RPMI8226 (cell line): ENCODE results near the gene ZNF714.
"Not testable (repeated sequence)": the region's sequence is repeated elsewhere in the genome, so short reads cannot be mapped to it uniquely, and the experiment has no call there.

Experiments
- DNase-seq: peaks from one replicate; pipeline ENCODE4 v3.0.0-alpha.2; 2015

ZNF714 gene

DNA sequence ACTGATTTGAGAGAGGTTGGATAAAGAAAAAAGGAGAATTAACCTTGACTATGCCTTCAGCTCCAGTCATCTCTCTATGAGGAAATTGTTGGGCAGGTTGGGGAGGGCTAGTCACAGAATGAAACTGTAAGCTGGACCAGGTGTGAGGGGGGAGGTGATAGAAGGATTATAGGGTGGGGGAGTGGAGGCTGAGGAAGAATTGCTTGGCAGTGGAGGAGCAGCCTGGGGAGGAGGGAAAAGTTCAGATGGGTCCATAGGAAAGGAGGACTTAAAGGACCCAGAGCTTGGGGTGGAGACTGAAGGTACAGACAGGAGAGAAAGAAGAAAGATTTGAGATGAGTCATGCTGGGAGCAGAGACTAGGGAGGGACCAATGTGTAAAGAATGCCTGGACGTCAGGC is 51.6 kb downstream of the ZNF714 start:
- no peak for DNase-seq

DNA sequence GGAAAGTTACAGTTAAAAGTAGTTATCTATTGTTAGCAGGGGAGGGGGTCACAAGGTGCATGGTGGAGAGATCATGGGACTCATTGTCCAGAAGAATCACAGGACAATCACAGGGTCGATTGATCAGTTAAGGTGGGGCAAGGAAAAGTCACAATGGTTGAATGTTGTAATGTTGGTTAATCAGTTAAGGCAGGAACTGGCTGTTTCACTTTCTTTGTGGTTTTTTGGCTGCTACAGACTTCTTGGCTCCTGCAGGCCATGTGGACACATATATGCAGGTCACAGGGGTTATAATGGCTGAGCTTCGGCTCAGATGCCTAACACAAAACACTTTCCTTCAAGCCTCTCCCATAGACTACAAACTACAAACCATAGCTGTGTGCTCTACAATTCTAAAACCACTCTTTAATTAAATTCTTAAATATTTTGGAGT is 52.9 kb downstream of the ZNF714 start:
- DNase-seq, result no peak

DNA sequence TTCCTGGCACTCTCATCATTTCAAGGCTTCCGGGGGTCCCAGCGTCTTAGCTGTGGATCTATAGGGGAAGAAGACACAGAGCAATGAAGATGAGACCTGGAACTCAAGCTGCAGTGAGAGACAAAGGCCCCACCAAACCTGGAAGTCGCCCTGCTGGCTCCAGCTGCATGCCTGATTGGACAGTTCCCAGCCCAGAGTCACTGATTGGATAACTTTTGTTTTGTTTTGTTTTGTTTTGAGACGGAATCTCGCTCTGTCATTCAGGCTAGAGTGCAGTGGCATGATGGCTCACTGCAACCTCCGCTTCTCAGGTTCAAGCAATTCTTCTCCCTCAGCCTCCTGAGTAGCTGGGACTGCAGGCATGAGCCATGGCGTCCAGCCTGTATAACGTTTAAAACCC is 53.4 kb downstream of the ZNF714 start:
- no peak for DNase-seq

DNA sequence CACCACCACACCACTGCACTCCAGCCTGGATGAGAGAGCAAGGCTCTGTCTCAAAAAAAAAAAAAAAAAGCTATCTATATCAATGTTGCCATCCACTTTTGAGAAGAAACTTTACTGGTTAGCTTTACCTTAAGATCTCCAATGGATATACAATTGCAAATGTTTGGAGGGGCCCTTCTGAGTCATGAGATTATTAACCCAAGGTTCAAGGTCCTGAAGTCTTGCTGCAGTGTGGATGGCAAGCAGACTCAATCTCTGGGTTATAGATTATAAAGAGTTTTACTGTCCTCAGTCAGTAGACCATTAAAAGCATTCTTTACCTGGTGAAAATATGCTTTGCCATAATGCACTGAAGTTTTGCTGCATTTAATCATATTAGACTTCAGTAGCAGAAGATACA is 56.1 kb downstream of the ZNF714 start:
- DNase-seq, result no peak

DNA sequence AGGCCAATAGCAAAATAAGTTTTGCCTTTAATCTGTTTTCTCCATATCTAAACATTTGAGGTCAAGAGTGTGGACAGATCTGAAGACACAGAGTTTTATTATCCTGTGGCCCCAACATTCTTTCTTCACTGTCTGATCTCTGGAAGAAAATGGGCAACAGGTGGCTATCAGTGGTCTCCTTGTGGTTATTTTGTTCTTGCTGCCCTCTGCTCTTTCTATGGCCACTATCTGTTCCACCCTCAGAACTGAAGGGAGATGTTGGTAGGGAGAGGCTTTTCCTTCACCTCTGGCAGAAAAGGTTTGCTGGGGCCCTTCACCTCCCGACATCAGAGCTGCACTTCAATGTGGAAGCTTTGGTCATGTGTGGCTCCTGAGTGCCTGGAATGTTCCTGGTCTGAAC is 59.0 kb downstream of the ZNF714 start:
- not testable (repeated sequence) for DNase-seq

DNA sequence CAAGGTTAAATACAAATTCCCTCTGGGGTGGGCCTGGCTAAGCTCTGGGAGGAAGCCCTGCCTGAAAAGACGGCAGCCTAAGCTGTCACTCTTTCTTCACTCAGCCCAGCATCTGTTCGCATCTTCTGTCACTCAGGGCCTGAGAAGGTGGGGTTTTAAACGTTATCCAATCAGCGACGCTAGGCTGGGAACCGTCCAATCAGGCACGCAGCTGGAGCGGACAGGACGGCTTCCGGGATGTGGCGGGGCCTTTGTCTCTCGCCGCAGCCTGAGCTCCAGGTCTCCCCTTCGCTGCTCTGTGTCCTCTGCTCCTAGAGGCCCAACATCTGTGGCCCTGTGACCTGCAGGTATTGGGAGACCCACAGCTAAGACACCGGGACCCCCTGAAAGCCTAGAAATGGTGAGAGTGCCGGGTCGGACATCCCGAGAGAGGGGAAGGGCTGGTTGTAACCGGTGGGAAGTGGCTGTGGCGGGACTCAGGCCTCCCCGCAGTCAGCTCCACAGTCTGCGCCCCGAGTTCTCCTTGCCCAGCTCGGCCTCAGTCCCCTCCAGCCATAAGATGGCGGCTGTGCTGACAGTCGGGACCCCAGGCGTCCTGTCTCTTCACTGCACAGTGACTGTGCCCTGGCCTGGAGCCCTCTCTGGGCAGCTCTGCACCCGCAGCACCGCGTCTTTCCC is 59.9 kb downstream of the ZNF714 start, which contains the start of gene ZNF431:
ZNF431 (plus strand) TSS at position 254 of the 678 bp plus-strand sequence; CDS start at position 398, 144 bp downstream.
- DNase-seq, result peak; percentile 94

DNA sequence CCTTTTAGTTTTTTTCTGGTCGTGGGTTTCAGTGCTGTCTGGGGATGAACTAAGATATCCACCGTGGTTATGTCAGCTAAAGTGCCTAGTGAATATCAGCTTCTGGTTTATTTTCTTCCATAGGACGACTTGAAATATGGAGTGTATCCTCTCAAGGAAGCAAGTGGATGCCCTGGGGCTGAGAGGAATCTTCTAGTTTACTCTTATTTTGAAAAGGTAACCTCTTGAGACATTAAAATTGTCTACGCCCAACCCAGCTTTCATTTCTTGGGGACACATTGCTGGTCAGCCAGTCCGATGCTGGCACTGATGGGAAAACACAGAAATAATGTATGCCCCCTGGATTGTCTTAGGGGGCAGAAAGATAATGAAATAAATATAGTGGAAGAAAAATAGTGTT is 61.4 kb downstream of the ZNF714 start:
- no peak for DNase-seq

DNA sequence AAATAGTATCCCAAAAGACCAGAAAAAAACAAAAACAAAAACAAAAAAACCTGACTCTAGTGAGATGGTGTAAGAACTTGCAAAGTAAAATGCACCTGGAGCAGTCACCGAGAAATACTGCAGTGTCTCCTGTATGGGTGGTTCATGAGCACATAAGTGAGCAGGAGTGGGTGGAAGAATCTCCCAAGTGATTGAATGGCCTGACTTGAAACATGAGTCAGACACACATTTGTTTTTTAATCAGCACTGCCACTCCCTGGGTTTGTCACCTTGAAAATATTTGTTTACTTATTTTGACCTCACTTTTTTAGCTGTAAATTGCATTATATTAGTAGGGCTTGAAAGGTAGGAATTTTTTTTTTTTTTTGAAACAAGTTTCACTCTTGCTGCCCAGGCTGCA is 61.9 kb downstream of the ZNF714 start:
- DNase-seq, result no peak

DNA sequence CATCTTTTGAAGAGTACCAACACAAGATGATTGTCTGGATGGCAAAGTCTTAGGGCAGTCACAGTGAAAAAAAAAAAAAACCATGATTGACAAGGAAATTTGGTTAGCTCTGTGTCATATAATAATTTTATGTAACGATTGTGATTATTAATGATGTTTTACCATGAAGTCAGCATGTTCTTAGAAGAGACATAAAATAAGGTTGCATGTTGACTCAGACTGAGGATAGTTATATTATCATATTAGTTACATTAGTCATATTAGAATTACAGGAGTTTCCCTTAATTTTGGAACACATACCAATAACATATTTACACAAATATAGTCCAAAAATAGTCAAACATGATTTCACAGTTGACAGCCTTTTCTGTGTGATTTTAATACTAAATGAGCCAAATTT is 65.5 kb downstream of the ZNF714 start:
- no peak for DNase-seq

DNA sequence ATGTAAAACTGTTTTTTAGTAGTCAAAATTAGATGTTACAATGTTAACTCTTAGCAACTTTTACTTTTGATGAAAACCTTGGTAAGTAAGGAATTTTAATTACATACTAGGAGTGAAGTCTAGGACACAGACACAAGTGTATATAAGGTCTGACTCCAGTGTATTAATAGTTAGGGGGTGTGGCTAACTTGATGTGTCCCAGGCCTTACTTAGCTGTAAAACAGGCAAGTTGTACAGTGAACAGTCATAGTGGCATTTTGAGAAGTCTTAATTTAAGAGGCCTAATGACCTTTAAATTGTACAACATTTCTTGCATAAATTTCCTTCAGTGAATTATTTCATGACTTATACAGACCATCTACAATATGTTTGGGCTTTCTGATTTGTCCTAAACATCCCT is 66.7 kb downstream of the ZNF714 start:
- no peak for DNase-seq

DNA sequence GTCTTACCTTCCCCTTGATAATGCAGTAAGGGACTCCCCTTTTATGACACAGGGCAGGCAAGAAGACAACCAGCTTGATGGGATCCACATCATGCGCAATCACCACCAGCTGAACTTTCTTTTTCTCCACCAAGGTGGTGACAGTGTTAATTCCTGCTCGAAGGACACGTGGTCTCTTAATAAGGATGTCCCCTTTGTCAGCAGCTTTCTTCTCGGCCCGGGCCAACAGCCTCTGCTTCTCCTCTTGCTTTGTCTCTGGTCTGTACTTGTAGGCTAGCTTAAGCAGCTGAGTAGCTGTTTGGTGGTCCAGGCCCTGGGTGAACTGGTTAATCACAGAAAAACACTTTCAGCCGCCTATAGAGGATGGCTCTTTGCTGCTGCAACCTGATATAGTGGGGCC is 67.9 kb downstream of the ZNF714 start:
- no peak for DNase-seq

DNA sequence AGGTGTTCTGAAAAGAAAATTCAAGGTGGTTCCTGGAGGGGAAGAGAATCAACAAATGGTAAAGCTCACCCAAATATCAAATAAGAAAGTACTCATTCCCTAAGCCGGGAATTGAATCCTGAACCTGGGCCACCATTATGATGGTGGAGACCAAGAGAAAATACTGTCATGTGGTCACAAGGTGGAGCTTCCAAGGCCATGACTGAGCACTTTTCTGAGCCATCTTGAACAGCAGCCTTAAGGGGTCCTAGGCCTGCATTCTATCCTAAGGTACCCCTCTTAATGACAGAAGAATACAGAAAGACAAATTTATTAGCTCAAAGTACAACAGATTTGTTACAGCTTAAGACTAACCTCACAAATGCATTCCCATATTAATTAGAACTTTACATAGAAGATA is 69.5 kb downstream of the ZNF714 start:
- DNase-seq, result no peak

DNA sequence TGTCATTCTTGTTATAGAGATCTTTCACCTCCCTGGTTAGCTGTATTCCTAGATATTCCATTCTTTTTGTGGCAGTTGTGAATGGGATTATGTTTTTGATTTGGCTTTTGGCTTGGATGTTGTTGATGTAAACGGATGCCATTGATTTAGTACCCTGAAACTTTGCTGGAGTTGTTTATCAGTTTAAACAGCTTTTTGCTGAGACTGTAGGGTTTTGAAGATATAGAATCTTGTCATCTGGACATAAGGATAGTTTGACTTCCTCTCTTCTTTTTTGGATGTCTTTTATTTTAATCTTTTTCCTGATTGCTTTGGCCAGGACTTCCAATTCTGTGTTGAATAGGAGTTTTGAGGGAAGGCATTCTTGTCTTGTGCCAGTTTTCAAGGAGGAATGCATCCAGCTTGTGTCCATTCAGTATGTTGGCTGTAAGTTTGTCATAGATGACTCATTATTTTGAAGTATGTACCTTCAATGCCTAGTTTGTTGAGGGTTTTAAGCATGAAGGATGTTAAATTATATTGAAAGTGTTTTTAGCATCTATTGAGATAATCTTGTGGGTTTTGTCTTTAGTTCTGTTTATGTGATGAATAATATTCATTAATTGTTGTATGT is 76.6 kb downstream of the ZNF714 start:
- DNase-seq, result no peak

DNA sequence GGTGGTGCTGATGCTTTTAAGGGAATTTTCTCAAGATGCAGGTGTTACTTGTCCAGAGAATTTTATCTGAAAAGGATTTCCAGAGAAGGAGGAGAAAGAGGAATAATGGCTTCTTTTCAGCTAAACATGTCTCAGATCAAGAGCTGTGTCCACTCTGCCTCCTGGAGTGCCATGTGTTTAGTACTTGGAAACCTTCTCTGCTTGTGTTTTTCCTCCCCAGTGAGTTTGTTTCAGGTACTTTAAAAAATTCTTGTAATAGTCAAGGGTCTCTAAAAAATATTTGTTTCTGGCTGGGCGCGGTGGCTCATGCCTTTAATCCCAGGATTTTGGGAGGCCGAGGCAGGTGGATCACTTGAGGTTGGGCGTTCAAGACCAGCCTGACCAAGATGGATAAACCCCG is 82.5 kb downstream of the ZNF714 start:
- no peak for DNase-seq

DNA sequence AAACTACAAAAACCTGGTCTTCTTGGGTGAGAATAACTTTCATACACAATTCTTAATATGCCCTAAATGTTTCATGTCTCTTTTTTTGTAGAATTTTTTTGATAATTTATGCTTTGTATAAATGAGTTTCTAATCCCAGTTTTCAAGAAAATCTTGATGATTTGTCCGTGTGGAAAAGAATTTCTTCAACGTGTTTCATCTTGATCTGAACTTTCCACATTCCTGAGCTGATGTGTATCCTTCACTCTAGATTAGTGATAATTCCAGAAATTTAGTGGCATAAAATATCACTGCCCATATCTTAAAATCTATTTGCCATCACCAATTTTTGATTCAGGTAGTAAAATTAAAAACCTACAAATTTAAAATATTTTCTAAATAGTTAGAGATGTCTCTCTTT is 84.4 kb downstream of the ZNF714 start:
- no peak for DNase-seq
